ENCODE results near the gene LPAR1.
A peak's percentile ranks its signal among the peaks of the same experiment; 100 is the strongest.

LPAR1 gene

DNA sequence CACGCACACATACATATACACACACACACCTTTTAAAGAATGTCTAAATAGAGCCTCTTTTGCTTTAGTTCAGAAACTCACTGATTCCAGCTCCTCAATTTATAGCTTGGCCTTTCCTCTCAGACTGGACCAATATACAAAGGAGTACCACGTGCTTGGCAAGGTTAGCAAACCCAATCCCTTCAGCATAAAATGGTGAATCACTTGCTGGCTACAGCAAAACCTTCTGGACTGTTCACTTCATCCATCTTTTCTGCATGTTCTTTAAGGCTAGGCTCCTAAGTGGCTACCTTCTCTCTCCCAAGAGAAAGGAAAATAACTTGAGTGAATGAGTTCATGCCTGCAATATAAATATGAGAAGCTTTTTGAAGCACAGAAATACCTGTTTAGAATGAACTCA lies 109.7 kb downstream of the LPAR1 start:
- TF ChIP-seq POLR2A (IDR thresholded peaks at IDR 0.05; ENCODE audit: low read depth, low read length) (no peak), TAF1 (IDR thresholded peaks at IDR 0.05; ENCODE audit: borderline replicate concordance, low read depth, low read length) (no peak), POLR2AphosphoS5 (IDR thresholded peaks at IDR 0.05; ENCODE audit: low read depth, low read length) (no peak)
- no peak for FAIRE-seq

GRCh38 chr9:110926828-110927487 lies 111.3 kb downstream of the LPAR1 start:
- TF ChIP-seq TAF1 (IDR thresholded peaks at IDR 0.05; ENCODE audit: borderline replicate concordance, low read depth, low read length) (no peak), POLR2A (IDR thresholded peaks at IDR 0.05; ENCODE audit: low read depth, low read length) (no peak), POLR2AphosphoS5 (IDR thresholded peaks at IDR 0.05; ENCODE audit: low read depth, low read length) (no peak)
- FAIRE-seq, result peak; percentile 36
- DNase-seq (ENCODE audit: insufficient read length), result no peak

More for the DNA sequence above, 109.7 kb downstream of the LPAR1 start:
- DNase-seq (ENCODE audit: insufficient read length), result no peak

GRCh38 chr9:110923601-110924000 lies 114.7 kb downstream of the LPAR1 start:
- DNase-seq (ENCODE audit: insufficient read length) (no peak), FAIRE-seq (no peak)
- TF ChIP-seq POLR2A (IDR thresholded peaks at IDR 0.05; ENCODE audit: low read depth, low read length) (no peak), TAF1 (IDR thresholded peaks at IDR 0.05; ENCODE audit: borderline replicate concordance, low read depth, low read length) (no peak)

DNA sequence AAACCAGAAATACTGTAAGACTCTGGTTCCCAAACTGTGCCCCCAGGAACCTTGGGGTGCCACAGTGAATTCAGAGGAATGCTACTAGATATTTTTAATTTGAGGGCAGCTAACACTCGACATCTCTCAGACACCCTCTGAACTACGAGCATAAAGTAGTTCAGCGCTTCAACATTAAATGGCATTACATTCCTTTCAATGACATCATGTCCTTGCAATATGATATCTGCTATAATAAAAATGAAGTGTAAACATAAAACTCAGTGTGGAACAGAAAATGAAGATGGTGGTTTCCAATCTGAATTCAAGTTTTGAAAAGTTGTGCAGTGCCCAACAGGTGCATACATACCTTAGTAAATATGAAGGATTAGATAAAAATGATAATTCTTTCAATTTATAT lies 116.1 kb downstream of the LPAR1 start:
- no peak for TF ChIP-seq POLR2AphosphoS5 (IDR thresholded peaks at IDR 0.05; ENCODE audit: low read depth, low read length)
- TF ChIP-seq POLR2A (IDR thresholded peaks at IDR 0.05; ENCODE audit: low read depth, low read length), result no peak
- no peak for TF ChIP-seq TAF1 (IDR thresholded peaks at IDR 0.05; ENCODE audit: borderline replicate concordance, low read depth, low read length)
- FAIRE-seq (no peak), DNase-seq (ENCODE audit: insufficient read length) (no peak)

DNA sequence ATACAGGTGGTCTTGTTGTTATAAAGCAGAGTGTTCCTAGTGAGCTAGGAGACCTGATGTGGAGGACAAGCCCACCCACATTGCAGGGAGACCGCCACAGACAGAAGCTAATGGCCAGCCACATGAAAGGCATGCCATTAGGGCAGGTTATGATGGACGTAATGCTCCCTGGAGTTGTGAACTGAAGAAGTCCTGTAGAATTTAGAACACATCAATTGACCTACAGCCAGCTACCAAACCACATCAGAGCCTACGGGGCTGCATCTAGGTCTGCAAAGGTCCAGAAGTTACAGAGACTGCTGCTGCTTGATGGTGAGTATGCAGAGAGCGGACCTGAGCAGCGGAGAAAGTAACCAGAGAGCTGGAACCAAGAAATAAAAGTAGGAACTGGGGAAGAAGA lies 116.6 kb downstream of the LPAR1 start:
- DNase-seq (ENCODE audit: insufficient read length) (no peak), FAIRE-seq (peak; percentile 33)

GRCh38 chr9:110919609-110920008 lies 118.7 kb downstream of the LPAR1 start:
- TF ChIP-seq POLR2A (IDR thresholded peaks at IDR 0.05; ENCODE audit: low read depth, low read length), result no peak
- TF ChIP-seq TAF1 (IDR thresholded peaks at IDR 0.05; ENCODE audit: borderline replicate concordance, low read depth, low read length), result no peak
- TF ChIP-seq POLR2AphosphoS5 (IDR thresholded peaks at IDR 0.05; ENCODE audit: low read depth, low read length), result no peak
- FAIRE-seq (no peak), DNase-seq (ENCODE audit: insufficient read length) (no peak)

More for the DNA sequence above, 116.6 kb downstream of the LPAR1 start:
- no peak for TF ChIP-seq POLR2A (IDR thresholded peaks at IDR 0.05; ENCODE audit: low read depth, low read length)
- TF ChIP-seq TAF1 (IDR thresholded peaks at IDR 0.05; ENCODE audit: borderline replicate concordance, low read depth, low read length), result no peak
- TF ChIP-seq POLR2AphosphoS5 (IDR thresholded peaks at IDR 0.05; ENCODE audit: low read depth, low read length), result no peak

GRCh38 chr9:110919050-110919435 lies 119.2 kb downstream of the LPAR1 start:
- no peak for FAIRE-seq
- DNase-seq (ENCODE audit: insufficient read length), result no peak
- TF ChIP-seq POLR2AphosphoS5 (IDR thresholded peaks at IDR 0.05; ENCODE audit: low read depth, low read length), result no peak
- TF ChIP-seq POLR2A (IDR thresholded peaks at IDR 0.05; ENCODE audit: low read depth, low read length), result no peak
- TF ChIP-seq TAF1 (IDR thresholded peaks at IDR 0.05; ENCODE audit: borderline replicate concordance, low read depth, low read length), result no peak

DNA sequence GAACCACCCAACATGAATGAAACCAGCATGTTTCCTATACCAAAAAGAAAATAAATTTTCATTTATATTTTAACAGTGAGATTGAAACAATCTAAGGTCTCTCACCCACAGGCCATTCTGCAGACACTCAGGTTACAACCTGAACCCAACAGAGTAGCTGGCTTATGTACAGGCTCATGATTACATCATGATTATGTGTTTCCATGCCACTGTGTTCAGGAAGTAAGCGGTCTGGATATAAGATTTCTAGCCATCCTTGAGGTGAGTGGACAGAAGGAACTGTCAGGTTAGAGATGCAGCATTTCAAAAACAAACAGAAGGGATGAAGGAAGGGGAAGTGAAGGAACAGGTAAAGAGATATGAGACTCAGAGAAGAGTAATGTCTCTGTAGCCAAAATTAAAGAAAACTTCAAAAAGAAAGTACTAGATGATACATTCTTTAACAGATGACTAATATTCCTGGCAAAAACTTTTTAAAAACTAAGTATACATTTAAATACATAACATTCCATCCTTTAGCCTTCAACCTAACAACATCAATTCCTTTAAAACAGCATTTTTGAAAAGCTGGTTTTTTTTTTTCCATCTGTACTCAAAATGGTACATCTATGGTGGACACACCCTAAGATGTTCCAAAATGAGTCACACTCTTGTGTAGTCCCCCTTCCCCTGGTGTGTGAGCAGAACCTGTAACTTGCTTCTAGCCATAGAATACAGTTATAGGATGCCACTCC lies 119.8 kb downstream of the LPAR1 start:
- DNase-seq (ENCODE audit: insufficient read length), result no peak
- TF ChIP-seq TAF1 (IDR thresholded peaks at IDR 0.05; ENCODE audit: borderline replicate concordance, low read depth, low read length), result no peak
- TF ChIP-seq POLR2A (IDR thresholded peaks at IDR 0.05; ENCODE audit: low read depth, low read length), result no peak
- no peak for TF ChIP-seq POLR2AphosphoS5 (IDR thresholded peaks at IDR 0.05; ENCODE audit: low read depth, low read length)

GRCh38 chr9:110916403-110916802 lies 121.9 kb downstream of the LPAR1 start:
- TF ChIP-seq POLR2AphosphoS5 (IDR thresholded peaks at IDR 0.05; ENCODE audit: low read depth, low read length) (no peak), TAF1 (IDR thresholded peaks at IDR 0.05; ENCODE audit: borderline replicate concordance, low read depth, low read length) (no peak)
- DNase-seq (ENCODE audit: insufficient read length) (no peak), FAIRE-seq (no peak)

More for the DNA sequence above, 119.8 kb downstream of the LPAR1 start:
- FAIRE-seq, result no peak

DNA sequence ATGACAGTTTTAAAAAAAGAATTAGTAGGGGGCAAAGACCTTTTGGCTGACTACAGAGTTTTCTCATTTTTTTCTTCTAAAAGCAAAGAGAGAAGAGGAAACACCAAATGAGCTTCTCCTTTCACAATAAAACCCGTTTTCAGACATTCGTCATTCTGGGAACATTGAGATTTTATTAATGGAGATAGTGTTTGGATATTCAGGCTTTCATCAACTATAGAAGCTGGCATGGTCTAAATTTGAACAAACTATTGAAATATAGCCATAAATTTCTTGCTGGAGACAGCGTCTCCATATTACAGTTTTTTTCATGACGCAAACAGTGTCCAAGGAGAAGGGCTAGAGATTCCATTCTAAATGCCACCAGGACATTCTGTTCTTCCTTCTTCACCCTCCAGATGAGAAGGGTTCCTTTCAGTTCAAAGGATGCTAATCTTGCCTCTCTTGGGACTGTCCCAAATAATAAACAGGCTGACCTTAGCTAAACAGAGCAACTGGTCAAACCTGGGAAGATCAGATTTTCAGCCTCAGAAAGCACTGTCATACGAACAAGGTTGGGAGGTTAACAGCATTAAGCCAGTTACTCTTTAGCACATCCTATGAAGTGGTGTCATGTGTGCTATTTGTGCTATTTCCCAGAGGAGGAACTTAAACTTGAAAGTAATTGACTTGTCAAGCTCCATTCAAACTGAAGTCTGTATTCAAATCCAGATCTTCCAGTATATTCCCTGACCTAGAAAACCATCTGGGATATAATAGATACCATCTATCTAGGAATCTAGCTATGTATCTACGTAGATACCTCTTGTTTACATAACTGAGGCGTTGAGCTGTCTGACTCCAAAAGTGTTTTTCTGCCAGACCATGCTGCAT lies 125.6 kb downstream of the LPAR1 start:
- DNase-seq (ENCODE audit: insufficient read length) (no peak), FAIRE-seq (no peak)
- TF ChIP-seq POLR2A (IDR thresholded peaks at IDR 0.05; ENCODE audit: low read depth, low read length) (no peak), TAF1 (IDR thresholded peaks at IDR 0.05; ENCODE audit: borderline replicate concordance, low read depth, low read length) (no peak), POLR2AphosphoS5 (IDR thresholded peaks at IDR 0.05; ENCODE audit: low read depth, low read length) (no peak)

GRCh38 chr9:110911659-110912418 lies 126.4 kb downstream of the LPAR1 start:
- DNase-seq (ENCODE audit: insufficient read length) (no peak), FAIRE-seq (no peak)
- no peak for TF ChIP-seq TAF1 (IDR thresholded peaks at IDR 0.05; ENCODE audit: borderline replicate concordance, low read depth, low read length)
